SK-N-SH treated with all-trans-retinoic acid at 6 μM for 48 hours (cell line): ENCODE data around the gene GALNT17.

Experiments used
- ATAC-seq: fragments of 200-7000 bp; cut with Tn5 transposase; 3 replicates; pipeline ENCODE4 v1.9.1; 2020; ENCODE audit warnings: mild to moderate bottlenecking, moderate library complexity
- ARNTL ChIP-seq: fragments of 450-650 bp; formaldehyde crosslinking; IDR thresholded peaks from 2 replicates; pipeline ENCODE4 v1.5.0; 2020; ENCODE audit warnings: low read depth, mild to moderate bottlenecking, moderate library complexity, borderline replicate concordance
- BACH2 ChIP-seq: fragments of 250-450 bp; sonication (Bioruptor Pico); IDR thresholded peaks from 2 replicates; pipeline ENCODE4 v1.9.0; 2021; ENCODE audit warnings: mild to moderate bottlenecking, borderline replicate concordance
- CREB5 ChIP-seq: fragments of 250-450 bp; sonication (Bioruptor Pico); IDR thresholded peaks from 2 replicates; pipeline ENCODE4 v1.5.1; 2020; ENCODE audit warnings: low read depth, mild to moderate bottlenecking, moderate library complexity
- CSDC2 ChIP-seq: fragments of 250-450 bp; sonication (Bioruptor Pico); IDR thresholded peaks from 2 replicates; pipeline ENCODE4 v1.5.0; 2020; ENCODE audit warnings: mild to moderate bottlenecking, moderate library complexity
- CSRNP3 ChIP-seq: fragments of 250-450 bp; sonication (Bioruptor Pico); IDR thresholded peaks from 2 replicates; pipeline ENCODE4 v1.5.1; 2021; ENCODE audit warnings: mild to moderate bottlenecking, moderate library complexity
- ESRRG ChIP-seq: fragments of 250-450 bp; sonication (Bioruptor Pico); IDR thresholded peaks from 2 replicates; pipeline ENCODE4 v1.6.1; 2021; ENCODE audit warnings: mild to moderate bottlenecking
- GLIS3 ChIP-seq: fragments of 250-450 bp; sonication (Bioruptor Pico); IDR thresholded peaks from 2 replicates; pipeline ENCODE4 v1.5.0; 2020; ENCODE audit warnings: mild to moderate bottlenecking, moderate library complexity
- ISL1 ChIP-seq: fragments of 250-450 bp; sonication (Bioruptor Pico); IDR thresholded peaks from 2 replicates; pipeline ENCODE4 v2.1.2; 2022; ENCODE audit warnings: mild to moderate bottlenecking, moderate library complexity
- OSR1 ChIP-seq: fragments of 250-450 bp; sonication (Bioruptor Pico); IDR thresholded peaks from 2 replicates; pipeline ENCODE4 v1.8.0; 2022; ENCODE audit warnings: moderate library complexity, mild to moderate bottlenecking, inconsistent platforms
- PATZ1 ChIP-seq: fragments of 250-450 bp; sonication (Bioruptor Pico); IDR thresholded peaks from 2 replicates; pipeline ENCODE4 v1.8.0; 2020; ENCODE audit warnings: mild to moderate bottlenecking, moderate library complexity, borderline replicate concordance
- POU6F1 ChIP-seq: fragments of 250-450 bp; sonication (Bioruptor Pico); IDR thresholded peaks from 2 replicates; pipeline ENCODE4 v1.8.0; 2021; ENCODE audit warnings: low read depth, mild to moderate bottlenecking, moderate library complexity, borderline replicate concordance
- RARB ChIP-seq: fragments of 250-450 bp; sonication (Bioruptor Pico); IDR thresholded peaks from 2 replicates; pipeline ENCODE4 v1.8.0; 2021; ENCODE audit warnings: mild to moderate bottlenecking, moderate library complexity
- SNAI2 ChIP-seq: fragments of 250-450 bp; sonication (Bioruptor Pico); IDR thresholded peaks from 2 replicates; pipeline ENCODE4 v1.5.0; 2020; ENCODE audit warnings: mild to moderate bottlenecking, moderate library complexity
- TCF4 ChIP-seq: fragments of 250-450 bp; sonication (Bioruptor Pico); IDR thresholded peaks from 2 replicates; pipeline ENCODE4 v1.8.0; 2021; ENCODE audit warnings: mild to moderate bottlenecking, moderate library complexity, borderline replicate concordance
- TOX ChIP-seq: fragments of 250-450 bp; sonication (Bioruptor Pico); IDR thresholded peaks from 2 replicates; pipeline ENCODE4 v1.8.0; 2021; ENCODE audit warnings: mild to moderate bottlenecking, moderate library complexity, borderline replicate concordance
- TSHZ2 ChIP-seq: fragments of 250-450 bp; sonication (Bioruptor Pico); IDR thresholded peaks from 2 replicates; pipeline ENCODE4 v1.5.0; 2020; ENCODE audit warnings: mild to moderate bottlenecking, moderate library complexity
- ZC3H10 ChIP-seq: fragments of 250-450 bp; sonication (Bioruptor Pico); IDR thresholded peaks from 2 replicates; pipeline ENCODE4 v1.5.1; 2021; ENCODE audit warnings: mild to moderate bottlenecking, moderate library complexity
- ZFP3 ChIP-seq: fragments of 250-450 bp; sonication (Bioruptor Pico); IDR thresholded peaks from 2 replicates; pipeline ENCODE4 v1.5.0; 2020; ENCODE audit warnings: mild to moderate bottlenecking, moderate library complexity
- ZFP30 ChIP-seq: fragments of 450-650 bp; formaldehyde crosslinking; IDR thresholded peaks from 2 replicates; pipeline ENCODE4 v1.5.0; 2022; ENCODE audit warnings: mild to moderate bottlenecking, moderate library complexity
- ZNF565 ChIP-seq: fragments of 450-650 bp; formaldehyde crosslinking; conservative IDR thresholded peaks from 2 replicates; pipeline ENCODE4 v1.5.0; 2020; ENCODE audit warnings: low read depth, mild to moderate bottlenecking, moderate library complexity
- ZNF70 ChIP-seq: fragments of 450-650 bp; formaldehyde crosslinking; IDR thresholded peaks from 2 replicates; pipeline ENCODE4 v1.5.0; 2020; ENCODE audit warnings: mild to moderate bottlenecking, moderate library complexity
- ZNF8 ChIP-seq: fragments of 450-650 bp; formaldehyde crosslinking; IDR thresholded peaks from 2 replicates; pipeline ENCODE4 v1.5.0; 2020; ENCODE audit warnings: mild to moderate bottlenecking, moderate library complexity

GALNT17 gene

GRCh38 chr7:71472962-71473361, 341.0 kb downstream of the GALNT17 start:
- TF ChIP-seq CSDC2 (CRISPR knock-in tag), result no peak
- no peak for TF ChIP-seq GLIS3 (CRISPR knock-in tag)
- no peak for TF ChIP-seq ZC3H10
- no peak for TF ChIP-seq BACH2
- no peak for TF ChIP-seq CSRNP3 (CRISPR knock-in tag)
- no peak for TF ChIP-seq OSR1 (CRISPR knock-in tag)
- TF ChIP-seq ESRRG (CRISPR knock-in tag), result no peak
- no peak for TF ChIP-seq ZFP30 (CRISPR knock-in tag)
- TF ChIP-seq TOX (CRISPR knock-in tag), result no peak
- ATAC-seq, result no peak

GRCh38 chr7:71473366-71473967, 341.5 kb downstream of the GALNT17 start:
- TF ChIP-seq CREB5 (CRISPR knock-in tag) (no peak), ISL1 (no peak), GLIS3 (CRISPR knock-in tag) (no peak), ZNF70 (CRISPR knock-in tag) (no peak), SNAI2 (CRISPR knock-in tag) (no peak), OSR1 (CRISPR knock-in tag) (no peak), ZFP3 (CRISPR knock-in tag) (no peak), PATZ1 (CRISPR knock-in tag) (no peak), POU6F1 (CRISPR knock-in tag) (no peak), ARNTL (CRISPR knock-in tag) (no peak), TCF4 (CRISPR knock-in tag) (no peak), RARB (no peak), ZNF565 (CRISPR knock-in tag) (no peak)
- ATAC-seq, result no peak

- no peak for ATAC-seq
Measured at GRCh38 chr7:71477441-71477840, 345.5 kb downstream of the GALNT17 start.

More at GRCh38 chr7:71477441-71477840, 345.5 kb downstream of the GALNT17 start:
- TF ChIP-seq OSR1 (CRISPR knock-in tag), result no peak
- no peak for TF ChIP-seq ZFP30 (CRISPR knock-in tag)
- no peak for TF ChIP-seq ZNF8
- TF ChIP-seq RARB, result no peak
- no peak for TF ChIP-seq ARNTL (CRISPR knock-in tag)
- TF ChIP-seq TSHZ2 (CRISPR knock-in tag), result no peak
- no peak for TF ChIP-seq ZNF70 (CRISPR knock-in tag)
- no peak for TF ChIP-seq BACH2
- TF ChIP-seq ESRRG (CRISPR knock-in tag), result no peak
- TF ChIP-seq, all 23 proteins: peak for 0
